Aorta (tissue), 5 donors: Measurements from ENCODE around the gene ALS2CL. TPM values are rescaled to one million over a fixed set of nuclear protein-coding genes. Genes with fewer than 3 reads are reported as not detected.

Source experiments
- ATAC-seq: fragments of 200-7000 bp; cut with Tn5 transposase; one replicate; pipeline ENCODE4 v1.9.1; 2022; ENCODE audit warnings: moderate library complexity; ENCODE audit not compliant: low FRiP score
- DNase-seq, 2 donors: peaks; one replicate each; pipeline ENCODE4 v3.0.0-alpha.2; 2020
- H3K27ac ChIP-seq, 2 donors: one replicate each; pipeline ENCODE4 v1.5.1; 2013; ENCODE audit warnings: low read length in 2 of 2, mild to moderate bottlenecking in 2 of 2, moderate library complexity in 2 of 2, control low read depth in 1 of 2, inconsistent platforms in 1 of 2, low read depth in 1 of 2
- H3K27me3 ChIP-seq, 2 donors: one replicate each; pipeline ENCODE4 v1.6.1; 2013; ENCODE audit warnings: control low read depth in 1 of 2, low read length in 1 of 2, mild to moderate bottlenecking in 1 of 2, moderate library complexity in 1 of 2; ENCODE audit not compliant: insufficient read depth in 2 of 2, control insufficient read depth in 1 of 2
- H3K36me3 ChIP-seq, 2 donors: one replicate each; pipeline ENCODE4 v1.6.1; 2013; ENCODE audit warnings: control low read depth in 1 of 2, low read length in 1 of 2, mild to moderate bottlenecking in 1 of 2; ENCODE audit not compliant: insufficient read depth in 2 of 2, control insufficient read depth in 1 of 2
- H3K4me1 ChIP-seq, 2 donors: one replicate each; pipeline ENCODE4 v1.6.1; 2013; ENCODE audit warnings: low read length in 2 of 2, control low read depth in 1 of 2, mild to moderate bottlenecking in 1 of 2, moderate library complexity in 1 of 2; ENCODE audit not compliant: insufficient read depth in 2 of 2, control insufficient read depth in 1 of 2
- H3K4me3 ChIP-seq, 2 donors: one replicate each; pipeline ENCODE4 v1.5.1; 2013; ENCODE audit warnings: low read length in 2 of 2, control low read depth in 1 of 2, mild to moderate bottlenecking in 1 of 2
- H3K9me3 ChIP-seq: one replicate; pipeline ENCODE4 v1.6.1; 2013; ENCODE audit warnings: mild to moderate bottlenecking, low read length; ENCODE audit not compliant: control insufficient read depth
- WGBS, 2 donors: extraction: QIAGEN DNeasy Blood & Tissue Kit; methylation state at CpG; one replicate each; pipeline ENCODE4 v1.1.7; 2013; 5-methylcytosine and 5-hydroxymethylcytosine counted together
- intact Hi-C, 2 donors: fragments of 100-400 bp; cut with DNase I; formaldehyde crosslinking; loops; one replicate each; pipeline versions ENCODE4 v1.14.2 to v1.15.0; 2022
- polyA plus RNA-seq, 2 donors: library from polyadenylated mRNA; stranded (reverse); fragments of 200-250 nt; gene quantifications; one replicate each; pipeline ENCODE4 v1.2.3, GENCODE V29; 2013
- total RNA-seq, 2 donors: library from RNA; stranded (reverse); fragmentation: NEBNext Ultra II Directional; extraction: Animal tissue kit (Norgen Biotek cat#: 25700); gene quantifications; one replicate each; pipeline ENCODE4 v1.2.1, GENCODE V29; 2021
- donor health status: healthy with polysubstance abuse.
- donor health status: Bipolar disorder and iron deficiency.
- donor health status: DM: no; HTN: no; CAD: no.
- donor health status: DM: no; HTN: no; CAD: no.
- donor health status: DM: yes; HTN: yes; CAD: no.

Gene ALS2CL
- total and polyA plus RNA-seq, 4 donors = 3.8 to 40.7 (median 24.9) TPM

DNA sequence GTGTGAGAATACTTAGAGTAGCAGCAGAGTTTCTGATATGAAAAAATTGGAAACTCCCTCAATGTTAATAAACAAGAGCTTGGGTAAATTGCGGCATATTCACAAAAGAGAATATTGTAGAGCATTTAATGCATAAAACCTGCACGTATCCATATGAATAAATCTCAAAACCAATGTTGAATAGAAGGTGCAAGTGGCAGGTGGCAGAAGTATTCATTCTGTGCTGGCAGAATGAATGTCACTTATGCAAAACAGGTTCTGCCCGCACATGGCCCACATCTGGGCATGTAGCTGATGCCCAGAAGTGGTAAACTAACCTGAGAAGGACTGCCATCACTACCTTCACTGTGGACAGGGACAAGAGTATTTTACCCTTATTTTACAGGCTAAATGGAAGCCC, 38.3 kb upstream of the ALS2CL start:
- Histone ChIP-seq H3K4me1 (no peaks in the 10 kb centered on the region), H3K27me3 (no peaks in the 10 kb centered on the region), H3K27ac (no peak overlapping the region), H3K9me3 (no peaks in the 10 kb centered on the region), H3K4me3 (no peak overlapping the region), H3K36me3 (no peaks in the 10 kb centered on the region)
- intact Hi-C loops = no loop called here
- 81 to 84% methylated on average over 3 of the region's 3 CpGs for WGBS, 2 donors
- ATAC-seq (no peak), DNase-seq (no peak)

DNA sequence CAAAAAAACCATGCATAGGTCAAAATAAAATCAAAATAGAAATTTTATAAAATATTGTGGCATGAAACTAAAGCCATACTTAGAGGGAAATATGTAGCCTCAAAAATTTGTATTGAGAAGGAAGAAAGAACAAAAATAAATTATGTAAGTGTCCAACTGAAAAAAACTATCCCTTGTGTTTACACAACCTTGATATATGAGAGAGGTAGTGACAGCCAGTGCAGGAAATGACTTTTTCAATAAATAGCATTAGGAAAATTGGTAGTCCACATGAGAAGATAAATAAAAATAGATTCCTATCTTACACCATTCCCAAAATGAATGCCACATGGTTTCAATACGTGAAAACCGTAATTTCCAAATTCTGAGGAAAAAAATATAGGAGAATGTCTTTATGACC, 37.3 kb upstream of the ALS2CL start:
- Histone ChIP-seq H3K4me3 (no peak overlapping the region), H3K27ac (no peak overlapping the region), H3K36me3 (no peaks in the 10 kb centered on the region), H3K4me1 (no peaks in the 10 kb centered on the region), H3K9me3 (no peaks in the 10 kb centered on the region), H3K27me3 (no peaks in the 10 kb centered on the region)
- WGBS, 2 donors = 30 to 40% methylated on average over 2 of the region's 2 CpGs
- intact Hi-C loops = no loop called here
- no peak for ATAC-seq
- DNase-seq = no peak

DNA sequence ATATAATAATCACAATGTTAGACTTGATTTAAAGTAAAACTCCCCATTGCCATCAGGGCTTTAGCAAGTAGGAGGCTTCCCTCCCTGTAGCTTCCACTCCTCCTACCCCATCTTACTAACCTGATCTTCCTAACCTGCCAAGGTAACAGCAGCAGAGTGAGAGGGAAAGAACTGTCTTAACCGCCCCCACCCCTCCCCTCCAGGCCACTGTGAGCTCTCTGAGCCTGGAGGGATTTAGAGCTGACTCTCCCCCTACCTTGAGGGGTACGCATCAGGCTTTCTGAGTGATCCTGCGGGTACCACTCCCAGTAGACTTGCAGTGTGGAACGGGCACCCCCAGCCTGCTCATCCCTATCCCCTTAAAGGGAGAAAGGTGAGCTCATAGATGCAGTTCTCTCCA, 35.6 kb upstream of the ALS2CL start:
- intact Hi-C loops = no loop called here
- WGBS, 2 donors = 82 to 85% methylated on average over 4 of the region's 4 CpGs

GRCh38 chr3:46725621-46726314, 32.3 kb upstream of the ALS2CL start:
- intact Hi-C loops = no loop called here
- Histone ChIP-seq H3K27me3 (no peaks in the 10 kb centered on the region), H3K27ac (no peak overlapping the region), H3K9me3 (no peaks in the 10 kb centered on the region), H3K36me3 (no peaks in the 10 kb centered on the region), H3K4me3 (no peak overlapping the region), H3K4me1 (no peaks in the 10 kb centered on the region)
- DNase-seq = no peak
- no peak for ATAC-seq
- WGBS, 2 donors = 22 to 24% methylated on average over 6 of the region's 6 CpGs

More for the DNA sequence above, 35.6 kb upstream of the ALS2CL start:
- Histone ChIP-seq H3K4me3 (no peak overlapping the region), H3K4me1 (no peaks in the 10 kb centered on the region), H3K27ac (no peak overlapping the region), H3K27me3 (no peaks in the 10 kb centered on the region), H3K36me3 (no peaks in the 10 kb centered on the region), H3K9me3 (no peaks in the 10 kb centered on the region)
- no peak for ATAC-seq
- DNase-seq = peak in 1 of 2 donors; percentile 28

DNA sequence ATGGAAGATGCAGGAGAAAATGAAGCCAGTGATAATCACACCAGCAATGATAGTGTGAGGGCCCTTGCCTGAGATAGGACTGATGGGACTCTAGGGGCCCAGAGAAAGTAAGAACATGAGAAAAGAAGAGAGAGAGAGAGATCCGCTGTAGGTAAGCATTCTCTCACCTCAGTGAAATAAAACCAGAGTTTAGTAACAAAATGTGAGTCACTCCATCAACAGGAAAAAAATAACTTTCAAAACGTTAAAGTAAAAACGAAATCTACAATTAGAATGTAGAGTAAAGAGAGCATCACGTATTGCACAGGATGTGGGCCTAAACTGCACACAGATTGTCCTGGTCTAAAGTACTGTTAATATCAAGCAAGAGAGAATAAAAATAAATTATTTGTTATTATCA, 30.9 kb upstream of the ALS2CL start:
- intact Hi-C loops = no loop called here
- ATAC-seq (no peak), DNase-seq (no peak)
- H3K9me3 ChIP-seq = no peaks in the 10 kb centered on the region
- no peaks in the 10 kb centered on the region for H3K4me1 ChIP-seq
- 63 to 76% methylated on average over 4 of the region's 4 CpGs for WGBS, 2 donors
- no peaks in the 10 kb centered on the region for H3K27me3 ChIP-seq
- no peak overlapping the region for H3K27ac ChIP-seq
- H3K4me3 ChIP-seq = no peak overlapping the region
- H3K36me3 ChIP-seq = no peaks in the 10 kb centered on the region

DNA sequence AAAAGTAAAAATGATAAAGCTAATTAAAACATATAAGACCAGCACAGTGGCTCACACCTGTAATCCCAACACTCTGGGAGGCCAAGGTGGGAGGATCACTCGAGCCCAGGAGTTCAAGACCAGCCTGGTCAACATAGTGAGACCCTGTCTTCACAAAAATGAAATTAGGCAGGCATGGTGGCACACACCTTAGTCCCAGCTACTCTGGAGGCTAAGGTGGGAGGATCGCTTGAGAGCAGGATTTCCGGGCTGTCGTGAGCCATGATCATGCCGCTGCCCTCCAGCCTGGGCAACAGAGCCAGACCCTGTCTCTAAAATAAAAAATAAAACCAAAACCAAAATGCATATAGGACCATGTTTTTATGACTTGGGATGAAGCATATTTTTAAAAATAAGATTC, 29.0 kb upstream of the ALS2CL start:
- no peak for DNase-seq
- no peak overlapping the region for H3K4me3 ChIP-seq
- intact Hi-C loops = no loop called here

DNA sequence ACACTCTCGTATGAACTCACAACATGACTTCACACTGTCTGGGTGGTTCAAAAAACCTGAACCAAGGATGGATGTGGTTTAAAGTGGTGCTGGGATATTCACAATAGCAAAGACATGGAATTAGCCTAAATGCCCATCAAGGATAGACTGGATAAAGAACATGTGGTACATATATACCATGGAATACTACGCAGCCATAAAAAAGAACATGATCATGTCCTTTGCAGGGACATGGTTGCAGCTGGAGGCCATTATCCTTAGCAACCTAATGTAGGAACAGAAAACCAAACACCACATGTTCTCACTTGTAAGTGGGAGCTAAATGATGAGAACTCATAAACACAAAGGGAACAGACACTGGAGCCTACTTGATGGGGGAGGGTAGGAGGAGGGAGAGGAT, 27.5 kb upstream of the ALS2CL start:
- H3K9me3 ChIP-seq = no peaks in the 10 kb centered on the region
- WGBS, 2 donors = 71 to 100% methylated on average over 2 of the region's 2 CpGs
- H3K27me3 ChIP-seq = no peaks in the 10 kb centered on the region
- H3K4me1 ChIP-seq = no peaks in the 10 kb centered on the region
- intact Hi-C loops = no loop called here
- H3K36me3 ChIP-seq = no peaks in the 10 kb centered on the region
- no peak overlapping the region for H3K27ac ChIP-seq
- ATAC-seq (no peak), DNase-seq (no peak)
- no peak overlapping the region for H3K4me3 ChIP-seq

More for the DNA sequence above, 29.0 kb upstream of the ALS2CL start:
- no peaks in the 10 kb centered on the region for H3K36me3 ChIP-seq
- 89 to 90% methylated on average over 5 of the region's 5 CpGs for WGBS, 2 donors
- H3K27ac ChIP-seq = no peak overlapping the region
- no peaks in the 10 kb centered on the region for H3K27me3 ChIP-seq
- ATAC-seq = no peak
- H3K9me3 ChIP-seq = no peaks in the 10 kb centered on the region
- H3K4me1 ChIP-seq = no peaks in the 10 kb centered on the region

DNA sequence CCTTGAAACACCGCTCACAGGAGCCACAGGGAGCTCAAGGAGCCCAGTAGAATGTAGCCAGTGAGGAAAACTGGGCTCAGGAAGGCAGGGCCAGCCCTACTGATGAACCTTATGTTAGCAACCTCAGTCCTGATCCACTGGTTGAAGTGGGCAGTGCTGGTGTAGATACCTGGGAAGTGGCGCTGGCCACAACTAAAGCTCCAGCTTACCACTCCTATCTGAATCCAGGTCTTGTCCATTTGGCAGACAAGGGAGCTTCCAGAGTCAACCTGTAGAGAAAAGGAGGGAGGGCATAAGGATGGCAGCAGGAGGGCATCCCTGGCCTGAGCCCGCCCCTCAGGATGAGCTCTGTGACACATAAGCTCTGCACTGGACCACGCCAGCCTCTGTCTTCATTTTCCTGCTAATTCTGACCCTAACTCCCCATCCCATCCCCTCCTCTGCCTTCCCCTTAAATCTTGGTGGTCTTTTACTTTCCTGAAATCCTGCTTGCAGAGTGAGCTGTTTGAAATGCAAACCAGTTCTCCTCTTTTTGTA, 26.3 kb upstream of the ALS2CL start:
- Histone ChIP-seq H3K4me3 (no peak overlapping the region), H3K27ac (no peak overlapping the region), H3K4me1 (no peaks in the 10 kb centered on the region), H3K27me3 (no peaks in the 10 kb centered on the region), H3K9me3 (no peaks in the 10 kb centered on the region), H3K36me3 (no peaks in the 10 kb centered on the region)
- intact Hi-C loops = no loop called here
- WGBS, 2 donors = 83 to 98% methylated on average over 4 of the region's 4 CpGs
- peak in 1 of 2 donors; percentile 46 for DNase-seq
- ATAC-seq = no peak

DNA sequence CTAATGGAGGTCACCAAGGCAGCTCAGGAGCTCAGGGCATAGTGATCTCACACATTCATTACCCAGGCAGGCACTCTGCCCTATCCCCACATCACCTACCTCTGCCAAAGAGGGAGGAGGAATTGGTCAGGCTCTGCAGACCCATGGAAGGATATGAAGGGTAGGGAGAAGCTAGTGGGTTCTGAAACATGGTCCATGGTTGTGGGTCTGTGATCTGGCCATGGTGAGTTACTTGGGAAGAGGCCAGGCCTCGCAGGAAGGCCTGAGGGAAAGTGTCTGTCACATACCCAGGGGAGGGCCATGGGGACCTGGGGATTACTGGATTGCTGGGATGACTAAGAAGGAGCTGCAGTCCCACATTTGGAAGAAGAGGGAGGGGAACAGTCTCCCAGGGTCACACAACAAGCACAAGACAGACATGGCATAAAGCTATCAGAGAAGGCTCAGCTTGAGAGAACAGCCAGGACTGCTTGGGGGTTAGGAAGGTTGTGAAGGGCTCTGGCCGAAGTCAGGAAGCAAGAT, 25.6 kb upstream of the ALS2CL start:
- no peak for DNase-seq
- 84 to 87% methylated on average over 2 of the region's 2 CpGs for WGBS, 2 donors

More for the DNA sequence above, 25.6 kb upstream of the ALS2CL start:
- Histone ChIP-seq H3K4me3 (no peak overlapping the region), H3K4me1 (no peaks in the 10 kb centered on the region), H3K36me3 (no peaks in the 10 kb centered on the region), H3K9me3 (no peaks in the 10 kb centered on the region), H3K27ac (no peak overlapping the region), H3K27me3 (no peaks in the 10 kb centered on the region)
- intact Hi-C loops = no loop called here
- no peak for ATAC-seq
